Small intestine (tissue), 7 donors: ENCODE results near the gene NIM1K. TPM values are rescaled to one million over a fixed set of nuclear protein-coding genes. Genes with fewer than 3 reads are reported as not detected.
"Not testable (repeated sequence)": the region's sequence is repeated elsewhere in the genome, so short reads cannot be mapped to it uniquely, and the experiment has no call there.

Experiments used
- DNase-seq, 2 donors: peaks; one replicate each; pipeline versions ENCODE4 v3.0.0 to v3.0.0-alpha.2; 2013
- FAIRE-seq: peaks from 2 replicates; lab custom pipeline; 2012; peaks lifted over from hg19 to GRCh38; lab: Jason Lieb, UNC
- H3K27ac ChIP-seq, 3 donors: one replicate each; pipeline ENCODE4 v1.5.1; 2013; ENCODE audit warnings: low read length in 2 of 3, mild to moderate bottlenecking in 2 of 3, control low read depth in 1 of 3, inconsistent platforms in 1 of 3, low read depth in 1 of 3, moderate library complexity in 1 of 3
- H3K27me3 ChIP-seq, 3 donors: one replicate each; pipeline ENCODE4 v1.6.1; 2013; ENCODE audit warnings: low read length in 3 of 3, inconsistent platforms in 1 of 3; ENCODE audit not compliant: control insufficient read depth in 3 of 3, insufficient read depth in 3 of 3
- H3K36me3 ChIP-seq, 3 donors: one replicate each; pipeline ENCODE4 v1.6.1; 2013; ENCODE audit warnings: low read length in 3 of 3, inconsistent platforms in 1 of 3, low read depth in 1 of 3, mild to moderate bottlenecking in 1 of 3, moderate library complexity in 1 of 3; ENCODE audit not compliant: control insufficient read depth in 3 of 3, insufficient read depth in 2 of 3
- H3K4me1 ChIP-seq, 3 donors: one replicate each; pipeline ENCODE4 v1.6.1; 2013; ENCODE audit warnings: low read length in 2 of 3, inconsistent platforms in 1 of 3, low read depth in 1 of 3, mild to moderate bottlenecking in 1 of 3, moderate library complexity in 1 of 3; ENCODE audit not compliant: control insufficient read depth in 3 of 3, insufficient read depth in 2 of 3
- H3K4me3 ChIP-seq, 3 donors: one replicate each; pipeline ENCODE4 v1.5.1; 2013; ENCODE audit warnings: low read length in 3 of 3, control low read depth in 1 of 3, inconsistent platforms in 1 of 3, low read depth in 1 of 3, mild to moderate bottlenecking in 1 of 3, moderate library complexity in 1 of 3
- H3K9me3 ChIP-seq, 2 donors: one replicate each; pipeline ENCODE4 v1.6.1; 2013; ENCODE audit warnings: low read depth in 1 of 2, low read length in 1 of 2; ENCODE audit not compliant: control insufficient read depth in 2 of 2, insufficient read depth in 1 of 2
- WGBS, 3 donors: extraction: QIAGEN DNeasy Blood & Tissue Kit; methylation state at CpG; one replicate each; pipeline ENCODE4 v1.1.7; 2013; 5-methylcytosine and 5-hydroxymethylcytosine counted together
- polyA plus RNA-seq, 4 donors: library from polyadenylated mRNA; stranded (reverse) in 3 of 4; unstranded in 1 of 4; fragments of 200-250 nt in 3 of 4; fragments of 120-200 nt in 1 of 4; gene quantifications; one replicate each; pipeline versions ENCODE4 v1.2.1 to v1.2.3, GENCODE V29; 2013
- donor health status: healthy with polysubstance abuse.
- donor health status: control.
- donor health status: control.
- donor health status: Bipolar disorder and iron deficiency.
- donor health status: healthy.

NIM1K gene
- polyA plus RNA-seq, 4 donors, result 0.12 to 0.42 TPM; not detected in 2

DNA sequence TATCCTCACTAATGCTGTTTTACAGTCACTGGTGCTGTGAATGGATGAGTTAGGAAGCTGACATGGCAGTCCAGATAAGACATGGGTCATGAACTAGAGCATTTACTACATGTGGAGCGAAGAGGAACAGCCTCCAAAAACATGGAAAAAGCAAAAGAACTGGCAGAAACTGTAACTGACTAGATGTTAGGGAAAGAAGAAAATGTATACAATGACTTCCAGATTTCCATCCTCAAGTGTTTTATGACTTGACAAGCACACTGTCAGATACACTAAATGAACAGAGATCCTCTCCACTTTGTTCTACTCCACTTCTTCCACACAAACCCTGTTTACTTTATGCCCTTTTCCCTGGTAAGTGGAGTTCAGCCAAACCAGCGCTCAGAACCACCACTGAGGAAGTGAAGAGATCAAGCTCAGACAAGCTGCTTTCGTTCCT lies 109.6 kb downstream of the NIM1K start:
- Histone ChIP-seq H3K27ac (no peak overlapping the region), H3K27me3 (no peaks in the 10 kb centered on the region), H3K4me1 (peaks cover 0 to 9% (median 0%) of the 10 kb centered on the region in 3 donors), H3K9me3 (no peaks in the 10 kb centered on the region), H3K36me3 (peaks cover 6 to 22% (median 16%) of the 10 kb centered on the region in 3 donors), H3K4me3 (no peak overlapping the region)
- 70 to 83% (median 73%) methylated on average over 3 of the region's 3 CpGs for WGBS, 3 donors
- no peak for DNase-seq
- no peak for FAIRE-seq

DNA sequence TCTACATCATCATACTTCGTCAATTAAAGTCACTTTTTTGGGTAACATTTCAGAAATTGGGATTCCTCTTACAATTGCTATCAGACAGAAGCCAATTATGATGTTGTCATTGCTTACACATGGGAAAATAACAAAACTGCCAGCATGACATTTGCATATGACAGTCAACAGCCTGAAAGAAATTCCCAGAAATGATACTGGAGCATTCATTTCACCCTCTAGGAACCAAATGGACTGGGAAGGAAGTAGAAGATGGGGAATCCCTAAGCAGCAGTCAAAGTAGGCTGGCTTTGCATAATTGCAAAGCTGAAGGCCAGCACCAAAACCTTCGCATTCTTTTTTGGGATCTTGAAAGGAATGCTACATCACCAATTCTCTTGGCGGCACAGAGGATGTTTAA lies 110.5 kb downstream of the NIM1K start:
- no peaks in the 10 kb centered on the region for H3K9me3 ChIP-seq
- peaks cover 4 to 22% (median 16%) of the 10 kb centered on the region in 3 donors for H3K36me3 ChIP-seq
- DNase-seq, result no peak
- no peak overlapping the region for H3K27ac ChIP-seq
- H3K4me3 ChIP-seq, result no peak overlapping the region
- H3K4me1 ChIP-seq, result peaks cover 0 to 9% (median 0%) of the 10 kb centered on the region in 3 donors
- H3K27me3 ChIP-seq, result no peaks in the 10 kb centered on the region
- WGBS, 3 donors, result 90 to 97% (median 94%) methylated on average over 3 of the region's 3 CpGs
- no peak for FAIRE-seq

DNA sequence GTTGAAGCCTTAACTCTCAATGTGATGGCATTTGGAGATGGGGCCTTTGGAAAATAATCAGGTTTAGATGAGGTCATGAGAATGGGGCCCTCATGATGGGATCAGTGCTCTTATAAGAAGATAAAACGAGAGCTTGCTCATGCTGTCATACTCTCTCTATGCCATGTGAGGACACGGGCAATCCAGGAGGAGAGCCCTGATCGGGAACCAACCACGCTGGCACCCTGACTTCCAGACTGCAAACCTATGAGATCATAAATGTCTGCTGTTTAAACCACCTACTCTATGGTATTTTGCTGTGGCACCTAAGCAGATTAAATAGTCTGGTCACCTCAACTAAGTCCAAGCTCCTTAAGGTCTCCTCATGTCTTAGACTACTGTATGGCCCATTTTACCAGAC lies 111.2 kb downstream of the NIM1K start:
- FAIRE-seq, result no peak
- Histone ChIP-seq H3K27me3 (no peaks in the 10 kb centered on the region), H3K4me3 (no peak overlapping the region), H3K36me3 (peaks cover 4 to 21% (median 14%) of the 10 kb centered on the region in 3 donors), H3K4me1 (peaks cover 0 to 9% (median 0%) of the 10 kb centered on the region in 3 donors), H3K9me3 (no peaks in the 10 kb centered on the region), H3K27ac (no peak overlapping the region)
- 87 to 97% (median 95%) methylated on average over 4 of the region's 4 CpGs for WGBS, 3 donors
- DNase-seq, result no peak

DNA sequence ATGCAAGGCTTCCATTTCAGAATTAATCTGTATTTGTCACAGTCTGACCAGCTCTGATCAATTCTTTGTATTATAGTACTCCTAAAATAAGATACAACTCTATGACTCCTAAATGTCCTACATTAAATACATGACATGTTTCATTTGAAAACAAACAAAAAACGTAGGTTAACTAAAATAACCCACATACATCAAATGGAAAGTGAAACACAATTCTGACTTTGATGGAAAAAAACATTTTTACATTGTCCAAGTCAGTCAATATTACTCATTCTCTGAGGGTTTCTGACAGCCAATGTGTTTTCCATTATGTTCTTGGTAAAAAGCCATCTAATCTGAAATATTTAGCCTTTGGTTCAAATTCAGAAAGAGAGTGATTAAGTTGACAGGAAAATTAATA lies 112.5 kb downstream of the NIM1K start:
- H3K4me1 ChIP-seq, result peaks cover 0 to 13% (median 4%) of the 10 kb centered on the region in 3 donors
- DNase-seq (no peak), FAIRE-seq (no peak)
- peaks cover 4 to 20% (median 10%) of the 10 kb centered on the region in 3 donors for H3K36me3 ChIP-seq
- no peaks in the 10 kb centered on the region for H3K27me3 ChIP-seq
- H3K4me3 ChIP-seq, result no peak overlapping the region
- H3K9me3 ChIP-seq, result no peaks in the 10 kb centered on the region
- H3K27ac ChIP-seq, result no peak overlapping the region
- WGBS, 3 donors, result 20 to 40% (median 26%) methylated on average over 1 of the region's 1 CpG

DNA sequence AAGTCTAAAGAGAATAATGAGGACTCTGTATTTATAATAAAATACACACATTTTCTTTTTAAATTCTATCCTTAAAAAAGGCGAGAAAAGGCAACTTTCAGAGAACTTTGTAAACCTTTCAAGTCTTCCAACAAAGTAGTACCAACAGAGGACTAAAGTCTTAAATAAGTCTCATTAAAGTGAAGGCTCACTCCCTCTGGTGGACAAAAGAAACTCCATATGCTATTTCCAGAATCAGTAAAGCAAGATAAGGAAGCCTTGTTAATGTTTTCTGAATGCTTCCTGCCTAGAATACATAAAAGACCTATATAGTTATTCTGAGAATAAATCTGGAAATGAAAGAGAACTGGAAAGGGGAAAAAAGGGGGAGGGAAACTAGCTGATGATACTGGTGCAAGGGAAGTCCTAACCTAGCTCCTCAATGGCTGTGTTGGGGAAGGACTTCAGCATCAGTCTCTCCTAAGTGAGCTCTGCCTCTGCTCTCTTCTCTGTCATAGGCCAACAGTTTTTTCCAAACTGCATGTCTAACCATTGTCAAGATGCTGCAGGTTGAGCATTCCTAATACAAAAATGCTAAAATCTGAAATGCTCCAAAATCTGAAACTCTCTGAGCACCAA lies 114.0 kb downstream of the NIM1K start:
- no peak for FAIRE-seq
- DNase-seq, result peak; percentile 81 to 83

DNA sequence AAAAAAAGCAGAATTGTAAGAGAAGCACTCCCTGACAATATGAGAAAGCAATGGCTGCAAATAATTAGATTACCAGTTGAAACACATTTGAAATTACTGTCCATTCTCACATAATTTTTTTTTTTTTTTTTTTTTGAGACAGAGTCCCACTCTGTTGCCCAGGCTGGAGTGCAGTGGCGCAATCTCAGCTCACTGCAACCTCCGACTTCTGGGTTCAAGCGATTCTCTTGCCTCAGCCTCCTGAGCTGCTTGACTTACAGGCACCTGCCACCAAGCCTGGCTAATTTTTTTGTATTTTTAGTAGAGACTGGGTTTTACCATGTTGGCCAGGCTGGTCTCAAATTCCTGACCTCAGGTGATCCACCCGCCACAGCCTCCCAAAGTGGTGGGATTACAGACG lies 114.9 kb downstream of the NIM1K start:
- WGBS, 3 donors, result 86 to 89% (median 88%) methylated on average over 5 of the region's 5 CpGs
- not testable (repeated sequence) for FAIRE-seq, H3K27ac ChIP-seq, H3K4me3 ChIP-seq, H3K27me3 ChIP-seq, H3K9me3 ChIP-seq, DNase-seq
- Histone ChIP-seq H3K36me3 (peaks cover 5 to 14% (median 7%) of the 10 kb centered on the region in 3 donors), H3K4me1 (peaks cover 11 to 18% (median 11%) of the 10 kb centered on the region in 3 donors)

More for the DNA sequence above, 114.0 kb downstream of the NIM1K start:
- peaks cover 11 to 17% (median 11%) of the 10 kb centered on the region in 3 donors for H3K4me1 ChIP-seq
- no peak overlapping the region for H3K27ac ChIP-seq
- H3K27me3 ChIP-seq, result no peaks in the 10 kb centered on the region
- H3K36me3 ChIP-seq, result peaks cover 7 to 14% (median 7%) of the 10 kb centered on the region in 3 donors
- no peak overlapping the region for H3K4me3 ChIP-seq
- 78 to 86% (median 80%) methylated on average over 1 of the region's 1 CpG for WGBS, 3 donors
- no peaks in the 10 kb centered on the region for H3K9me3 ChIP-seq

DNA sequence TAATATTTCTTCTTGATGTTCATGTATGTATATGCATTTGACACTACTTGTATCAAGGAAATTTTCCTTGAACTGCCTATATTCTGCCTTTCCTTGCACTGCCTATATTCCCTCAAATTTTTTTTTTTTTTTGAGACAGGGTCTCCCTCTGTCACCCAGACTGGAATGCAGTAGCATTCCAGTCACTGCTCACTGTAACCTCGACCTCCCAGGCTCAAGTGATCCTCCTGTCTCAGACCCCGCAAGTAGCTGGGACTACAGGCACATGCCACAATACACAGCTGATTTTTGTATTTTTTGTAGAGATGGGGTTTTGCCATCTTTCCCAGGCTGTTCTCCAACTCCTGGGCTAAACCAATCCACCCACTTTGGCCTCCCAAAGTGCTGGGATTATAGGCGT lies 117.1 kb downstream of the NIM1K start:
- Histone ChIP-seq H3K9me3 (no peaks in the 10 kb centered on the region), H3K27me3 (no peaks in the 10 kb centered on the region), H3K4me1 (peaks cover 14 to 20% (median 14%) of the 10 kb centered on the region in 3 donors), H3K27ac (no peak overlapping the region), H3K36me3 (peaks cover 0 to 12% (median 7%) of the 10 kb centered on the region in 3 donors), H3K4me3 (no peak overlapping the region)
- no peak for DNase-seq
- WGBS, 3 donors, result 74 to 88% (median 78%) methylated on average over 3 of the region's 3 CpGs
- no peak for FAIRE-seq

DNA sequence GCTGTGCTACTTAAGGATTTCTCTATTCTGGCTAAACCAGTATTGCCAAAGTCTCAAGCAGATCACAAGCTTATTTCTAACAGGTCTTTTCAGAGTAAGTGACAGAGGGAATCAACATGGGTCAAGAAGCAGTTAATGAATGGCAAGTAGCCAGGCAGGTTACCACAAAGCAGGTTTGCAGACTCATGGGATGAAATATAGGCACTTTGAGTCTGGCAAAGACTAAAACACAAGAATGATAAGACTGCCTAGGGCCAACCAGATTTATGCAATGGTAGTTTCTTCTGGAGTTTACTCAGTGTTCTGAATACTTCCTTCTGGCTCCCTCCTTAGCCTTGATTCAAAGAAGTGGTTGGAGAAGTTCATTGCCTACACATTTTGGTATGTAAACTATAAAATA lies 117.6 kb downstream of the NIM1K start:
- H3K4me3 ChIP-seq, result peak overlapping the region in 1 of 3 donors; percentile 12
- H3K4me1 ChIP-seq, result peaks cover 14 to 22% (median 14%) of the 10 kb centered on the region in 3 donors
- no peaks in the 10 kb centered on the region for H3K27me3 ChIP-seq
- H3K9me3 ChIP-seq, result no peaks in the 10 kb centered on the region
- H3K27ac ChIP-seq, result no peak overlapping the region
- FAIRE-seq (no peak), DNase-seq (peak; percentile 17 to 24)
- peaks cover 0 to 12% (median 7%) of the 10 kb centered on the region in 3 donors for H3K36me3 ChIP-seq
